Transverse colon (tissue), 4 donors: ENCODE data around the gene MEIS2. TPM values are rescaled to one million over a fixed set of nuclear protein-coding genes. Genes with fewer than 3 reads are reported as not detected.

ENCODE experiments used
- DNase-seq: peaks from one replicate; pipeline ENCODE4 v3.0.0-alpha.2; 2019
- H3K27ac ChIP-seq, 4 donors: fragments of 200-600 bp; sonication (generic); 2 replicates each; pipeline ENCODE4 v1.5.1; 2016 to 2018; ENCODE audit warnings: inconsistent platforms in 4 of 4
- H3K27me3 ChIP-seq: fragments of 200-600 bp; sonication (generic); 2 replicates; pipeline ENCODE4 v1.5.1; 2017; ENCODE audit warnings: inconsistent platforms
- H3K36me3 ChIP-seq, 4 donors: fragments of 200-600 bp; sonication (generic); 2 replicates each; pipeline ENCODE4 v1.5.1; 2017 to 2019; ENCODE audit warnings: inconsistent platforms in 4 of 4
- H3K4me1 ChIP-seq, 4 donors: fragments of 200-600 bp; sonication (generic); 2 replicates each; pipeline ENCODE4 v1.5.1; 2017 to 2020; ENCODE audit warnings: inconsistent platforms in 4 of 4
- H3K4me3 ChIP-seq, 4 donors: fragments of 200-600 bp; sonication (generic); 1 replicate in 1 of 4; 2 replicates in 3 of 4; pipeline versions ENCODE4 v1.5.1 to v1.6.1; 2017 to 2019; ENCODE audit warnings: inconsistent platforms in 4 of 4
- H3K9me3 ChIP-seq, 2 donors: fragments of 200-600 bp; sonication (generic); 2 replicates each; pipeline ENCODE4 v1.5.1; 2017 to 2019; ENCODE audit warnings: inconsistent platforms in 2 of 2
- CTCF ChIP-seq, 5 experiments: fragments of 200-600 bp in 3 of 5; fragments of 450-650 bp in 2 of 5; sonication (generic) in 3 of 5; IDR thresholded peaks; 1 replicate in 2 of 5; 2 replicates in 3 of 5; pipeline ENCODE4 v1.5.1; 2016 to 2017; ENCODE audit warnings: antibody characterized with exemption in 5 of 5, inconsistent platforms in 3 of 5, mild to moderate bottlenecking in 2 of 5, moderate library complexity in 1 of 5
- EP300 ChIP-seq: sonication (generic); formaldehyde crosslinking; IDR thresholded peaks from one replicate; pipeline ENCODE4 v1.6.1; 2017; ENCODE audit warnings: antibody characterized with exemption, low read depth
- POLR2A ChIP-seq: fragments of 450-650 bp; IDR thresholded peaks from one replicate; pipeline ENCODE4 v1.6.1; 2016; ENCODE audit warnings: antibody characterized with exemption, mild to moderate bottlenecking, moderate library complexity
- POLR2AphosphoS5 ChIP-seq, 3 donors: sonication (generic); formaldehyde crosslinking; IDR thresholded peaks; one replicate each; pipeline ENCODE4 v1.6.1; 2016; ENCODE audit warnings: antibody characterized with exemption in 3 of 3
- WGBS, 2 donors: methylation state at CpG; one replicate each; pipeline ENCODE4 v1.1.5; 2018; ENCODE audit warnings: low coverage in 1 of 2; 5-methylcytosine and 5-hydroxymethylcytosine counted together
- in situ Hi-C, 4 donors: fragments of 200-750 bp; cut with MboI; loops; one replicate each; pipeline versions ENCODE4 v1.15.0 to v1.15.1; 2017; ENCODE audit warnings: low sequenced_read_pairs in 3 of 4, low pct_ligation_motif_present in 1 of 4, low pct_unique_long_range_greater_than_20kb in 1 of 4
- intact Hi-C: fragments of 100-400 bp; cut with DNase I; formaldehyde crosslinking; loops from one replicate; pipeline ENCODE4 v1.15.1; 2023; ENCODE audit warnings: low total_unique reads
- total RNA-seq, 4 donors: library from RNA; depleted of rRNA; stranded (reverse); fragments of >200 nt; gene quantifications; one replicate each; pipeline ENCODE4 v1.1.0, GENCODE V29; 2016

MEIS2 gene
- total RNA-seq, 4 donors from 2014 or later: 16.5 to 43.4 (median 32.7) TPM

GRCh38 chr15:36954486-36954885 lies 145.9 kb downstream of the MEIS2 start:
- 70% methylated on average over 1 of the region's 1 CpG; no CpG with 5 or more reads in 1 of the 2 donors for WGBS, 2 donors
- no peaks in the 10 kb centered on the region for H3K9me3 ChIP-seq
- no peak for TF ChIP-seq CTCF (IDR thresholded peaks at IDR 0.05)
- H3K27me3 ChIP-seq: no peaks in the 10 kb centered on the region
- no peaks in the 10 kb centered on the region for H3K36me3 ChIP-seq
- in situ Hi-C loops: no loop called here
- no peak overlapping the region for H3K27ac ChIP-seq
- no peak overlapping the region for H3K4me3 ChIP-seq
- no peak for DNase-seq
- no peaks in the 10 kb centered on the region for H3K4me1 ChIP-seq
- intact Hi-C loops: no loop called here

GRCh38 chr15:36953346-36953745 lies 147.0 kb downstream of the MEIS2 start:
- intact Hi-C loops: no loop called here
- H3K4me3 ChIP-seq: no peak overlapping the region
- TF ChIP-seq CTCF (IDR thresholded peaks at IDR 0.05) (no peak), POLR2AphosphoS5 (IDR thresholded peaks at IDR 0.05) (no peak), POLR2A (no peak), EP300 (no peak)
- in situ Hi-C loops: no loop called here
- no peaks in the 10 kb centered on the region for H3K4me1 ChIP-seq
- DNase-seq: no peak
- H3K36me3 ChIP-seq: no peaks in the 10 kb centered on the region
- WGBS, 2 donors: 77 to 78% methylated on average over 3 of the region's 3 CpGs
- H3K27me3 ChIP-seq: no peaks in the 10 kb centered on the region
- no peaks in the 10 kb centered on the region for H3K9me3 ChIP-seq
- no peak overlapping the region for H3K27ac ChIP-seq

GRCh38 chr15:36951731-36952247 lies 148.6 kb downstream of the MEIS2 start:
- Histone ChIP-seq H3K4me3 (no peak overlapping the region), H3K9me3 (no peaks in the 10 kb centered on the region), H3K27ac (no peak overlapping the region), H3K4me1 (peaks cover 0 to 4% (median 0%) of the 10 kb centered on the region in 4 donors), H3K36me3 (no peaks in the 10 kb centered on the region), H3K27me3 (no peaks in the 10 kb centered on the region)
- in situ Hi-C loops: no loop called here
- intact Hi-C loops: no loop called here
- WGBS, 2 donors: 31 to 36% methylated on average over 6 of the region's 6 CpGs
- no peak for DNase-seq
- TF ChIP-seq POLR2A: no peak
- no peak for TF ChIP-seq CTCF (IDR thresholded peaks at IDR 0.05)
- TF ChIP-seq POLR2AphosphoS5 (IDR thresholded peaks at IDR 0.05): no peak
- no peak for TF ChIP-seq EP300

- no peak overlapping the region for H3K4me3 ChIP-seq
- no peaks in the 10 kb centered on the region for H3K27me3 ChIP-seq
- H3K9me3 ChIP-seq: no peaks in the 10 kb centered on the region
- H3K27ac ChIP-seq: no peak overlapping the region
- no peak for DNase-seq
- TF ChIP-seq CTCF (IDR thresholded peaks at IDR 0.05): no peak
- TF ChIP-seq POLR2A: no peak
- no peak for TF ChIP-seq EP300
- no peak for TF ChIP-seq POLR2AphosphoS5 (IDR thresholded peaks at IDR 0.05)
- no peaks in the 10 kb centered on the region for H3K36me3 ChIP-seq
- H3K4me1 ChIP-seq: peaks cover 0 to 4% (median 0%) of the 10 kb centered on the region in 4 donors
- in situ Hi-C loops (no loop called here), intact Hi-C loops (no loop called here)
- 79 to 88% methylated on average over 3 to 4 of the region's 4 CpGs for WGBS, 2 donors
Observed at GRCh38 chr15:36950371-36950770, 150.0 kb downstream of the MEIS2 start.
